DND-41 (cell line): ENCODE results near the gene MYO5A.
"Not testable (repeated sequence)": the region's sequence is repeated elsewhere in the genome, so short reads cannot be mapped to it uniquely, and the experiment has no call there.

Source experiments
- ATAC-seq: fragments of 200-7000 bp; cut with Tn5 transposase; 3 replicates; pipeline ENCODE4 v1.9.1; 2021; ENCODE audit warnings: low read depth; ENCODE audit not compliant: insufficient read depth
- DNase-seq: peaks from one replicate; pipeline ENCODE4 v3.0.0-alpha.2; 2020
- H2AFZ ChIP-seq: 2 replicates; pipeline ENCODE4 v1.6.0; 2012; ENCODE audit warnings: low read depth, low read length
- H3K27ac ChIP-seq: 2 replicates; pipeline ENCODE4 v1.5.1; 2012; ENCODE audit warnings: low read length, inconsistent platforms
- H3K27me3 ChIP-seq: fragments of 200-600 bp; sonication (generic); 2 replicates; pipeline ENCODE4 v1.6.0; 2012; ENCODE audit warnings: low read length, mild to moderate bottlenecking, inconsistent platforms; ENCODE audit not compliant: insufficient read depth, poor library complexity
- H3K36me3 ChIP-seq: 2 replicates; pipeline ENCODE4 v1.5.1; 2012; ENCODE audit warnings: low read length, inconsistent platforms; ENCODE audit not compliant: insufficient read depth
- H3K4me1 ChIP-seq: 2 replicates; pipeline ENCODE4 v1.5.1; 2012; ENCODE audit warnings: mild to moderate bottlenecking, low read length; ENCODE audit not compliant: insufficient read depth
- H3K4me2 ChIP-seq: 2 replicates; pipeline ENCODE4 v1.6.0; 2012; ENCODE audit warnings: mild to moderate bottlenecking, moderate library complexity, low read length, inconsistent platforms; ENCODE audit not compliant: insufficient read depth
- H3K4me3 ChIP-seq, 2 experiments: fragments of 200-600 bp in 1 of 2; shearing (Covaris generic) in 1 of 2; 2 replicates each; pipeline ENCODE4 v1.5.1; 2012 to 2016; ENCODE audit warnings: inconsistent platforms in 2 of 2, low read length in 2 of 2, mild to moderate bottlenecking in 2 of 2, low read depth in 1 of 2, moderate library complexity in 1 of 2
- H3K79me2 ChIP-seq: 2 replicates; pipeline ENCODE4 v1.6.0; 2012; ENCODE audit warnings: low read length, inconsistent platforms; ENCODE audit not compliant: insufficient read depth
- H3K9ac ChIP-seq: 2 replicates; pipeline ENCODE4 v1.6.0; 2012; ENCODE audit warnings: low read depth, mild to moderate bottlenecking, inconsistent platforms, low read length, moderate library complexity
- H3K9me3 ChIP-seq: 2 replicates; pipeline ENCODE4 v1.5.1; 2012; ENCODE audit warnings: low read length, moderate library complexity, mild to moderate bottlenecking, inconsistent platforms; ENCODE audit not compliant: insufficient read depth, severe bottlenecking
- H4K20me1 ChIP-seq: 2 replicates; pipeline ENCODE4 v1.6.0; 2012; ENCODE audit warnings: low read length; ENCODE audit not compliant: insufficient read depth
- CTCF ChIP-seq: IDR thresholded peaks from 2 replicates; pipeline ENCODE4 v1.5.1; 2012; ENCODE audit warnings: borderline replicate concordance, low read length, moderate library complexity, mild to moderate bottlenecking; ENCODE audit not compliant: poor library complexity, severe bottlenecking; ENCODE audit errors: extremely low read depth
- EZH2 ChIP-seq: IDR thresholded peaks from 3 replicates; pipeline ENCODE4 v1.6.1; 2012; ENCODE audit warnings: borderline replicate concordance, low read depth, mild to moderate bottlenecking, moderate library complexity, low read length, inconsistent platforms; ENCODE audit not compliant: severe bottlenecking

The MYO5A gene

GRCh38 chr15:52463638-52464037, 65.0 kb downstream of the MYO5A start:
- H4K20me1 ChIP-seq, result peaks cover 8% of the 10 kb centered on the region; the same call in 1 of the 2 replicates
- H3K4me2 ChIP-seq, result no peak overlapping the region
- H3K4me1 ChIP-seq, result peaks cover 3% of the 10 kb centered on the region; the same call in 1 of the 2 replicates
- ATAC-seq (no peak), DNase-seq (no peak)
- no peaks in the 10 kb centered on the region for H3K9me3 ChIP-seq
- H3K27ac ChIP-seq, result no peak overlapping the region
- H3K4me3 ChIP-seq, result no peak overlapping the region
- no peaks in the 10 kb centered on the region for H3K27me3 ChIP-seq
- H3K9ac ChIP-seq, result no peak overlapping the region
- no peaks in the 10 kb centered on the region for H3K36me3 ChIP-seq
- H3K79me2 ChIP-seq, result peaks cover 8% of the 10 kb centered on the region; the same call in 1 of the 2 replicates
- H2AFZ ChIP-seq, result no peak overlapping the region
- TF ChIP-seq CTCF, result peak; percentile 9
- TF ChIP-seq EZH2, result no peak

- ATAC-seq (no peak), DNase-seq (no peak)
- Histone ChIP-seq H3K4me2 (no peak overlapping the region), H3K4me1 (peaks cover 3% of the 10 kb centered on the region; the same call in 1 of the 2 replicates), H3K27ac (no peak overlapping the region), H3K36me3 (no peaks in the 10 kb centered on the region), H3K9me3 (no peaks in the 10 kb centered on the region), H3K9ac (no peak overlapping the region), H3K27me3 (no peaks in the 10 kb centered on the region), H2AFZ (no peak overlapping the region), H3K4me3 (no peak overlapping the region), H3K79me2 (peaks cover 8% of the 10 kb centered on the region; the same call in 1 of the 2 replicates), H4K20me1 (peaks cover 6% of the 10 kb centered on the region; the same call in 1 of the 2 replicates)
- no peak for TF ChIP-seq EZH2
- TF ChIP-seq CTCF, result no peak
These were observed 65.8 kb downstream of the MYO5A start for GRCh38 chr15:52462806-52463360.

- DNase-seq, H3K4me3 ChIP-seq, H3K36me3 ChIP-seq, H2AFZ ChIP-seq, H3K4me2 ChIP-seq, H3K9me3 ChIP-seq, H3K27me3 ChIP-seq, H4K20me1 ChIP-seq, H3K79me2 ChIP-seq, ATAC-seq, H3K4me1 ChIP-seq, H3K9ac ChIP-seq, H3K27ac ChIP-seq: not testable (repeated sequence)
These were observed 69.0 kb downstream of the MYO5A start for GRCh38 chr15:52459701-52460100.

GRCh38 chr15:52459265-52459664, 69.4 kb downstream of the MYO5A start:
- H4K20me1 ChIP-seq, H3K9ac ChIP-seq, ATAC-seq, H3K4me2 ChIP-seq, H3K36me3 ChIP-seq, H3K9me3 ChIP-seq, H3K27me3 ChIP-seq, H2AFZ ChIP-seq, H3K4me1 ChIP-seq, DNase-seq, H3K4me3 ChIP-seq, H3K79me2 ChIP-seq, H3K27ac ChIP-seq: not testable (repeated sequence)
